Panc1 (cell line): ENCODE measurements around the gene MEGF10.

Source experiments
- POLR2AphosphoS5 ChIP-seq: IDR thresholded peaks from 2 replicates; pipeline ENCODE4 v1.6.1; 2012; ENCODE audit warnings: mild to moderate bottlenecking, low read depth, low read length, moderate library complexity
- TF ChIP-seq, protein P1 (sequence below): fragments of 450-650 bp; IDR thresholded peaks from 2 replicates; pipeline ENCODE4 v1.5.1; 2017; ENCODE audit warnings: mild to moderate bottlenecking
- TF ChIP-seq, protein P2 (sequence below), 2 experiments: IDR thresholded peaks; 2 replicates each; pipeline ENCODE4 v1.6.1; 2011 to 2012; ENCODE audit warnings: low read depth in 2 of 2, control low read depth in 1 of 2, low read length in 1 of 2, mild to moderate bottlenecking in 1 of 2, moderate library complexity in 1 of 2; ENCODE audit not compliant: insufficient read depth in 1 of 2

DNA sequence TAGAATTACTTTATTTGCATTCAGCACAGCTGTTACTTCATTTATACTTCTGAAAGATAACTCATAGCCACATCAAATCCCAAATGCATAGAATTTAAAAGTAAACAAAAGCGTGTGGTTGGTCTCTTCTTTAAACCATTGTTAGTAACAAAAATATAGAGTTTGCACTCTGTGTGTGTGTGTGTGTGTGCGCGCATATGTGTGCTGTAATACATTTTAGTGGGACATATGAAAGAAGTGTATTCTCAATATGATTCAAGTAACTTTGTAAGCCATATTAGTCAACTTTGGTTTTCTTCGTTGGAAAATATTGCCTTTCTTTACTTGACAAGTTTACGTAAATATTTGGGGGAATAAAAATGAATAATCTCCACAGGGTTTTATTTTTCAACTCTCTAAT, 120.8 kb downstream of the MEGF10 start:
- TF ChIP-seq, protein P1, sequence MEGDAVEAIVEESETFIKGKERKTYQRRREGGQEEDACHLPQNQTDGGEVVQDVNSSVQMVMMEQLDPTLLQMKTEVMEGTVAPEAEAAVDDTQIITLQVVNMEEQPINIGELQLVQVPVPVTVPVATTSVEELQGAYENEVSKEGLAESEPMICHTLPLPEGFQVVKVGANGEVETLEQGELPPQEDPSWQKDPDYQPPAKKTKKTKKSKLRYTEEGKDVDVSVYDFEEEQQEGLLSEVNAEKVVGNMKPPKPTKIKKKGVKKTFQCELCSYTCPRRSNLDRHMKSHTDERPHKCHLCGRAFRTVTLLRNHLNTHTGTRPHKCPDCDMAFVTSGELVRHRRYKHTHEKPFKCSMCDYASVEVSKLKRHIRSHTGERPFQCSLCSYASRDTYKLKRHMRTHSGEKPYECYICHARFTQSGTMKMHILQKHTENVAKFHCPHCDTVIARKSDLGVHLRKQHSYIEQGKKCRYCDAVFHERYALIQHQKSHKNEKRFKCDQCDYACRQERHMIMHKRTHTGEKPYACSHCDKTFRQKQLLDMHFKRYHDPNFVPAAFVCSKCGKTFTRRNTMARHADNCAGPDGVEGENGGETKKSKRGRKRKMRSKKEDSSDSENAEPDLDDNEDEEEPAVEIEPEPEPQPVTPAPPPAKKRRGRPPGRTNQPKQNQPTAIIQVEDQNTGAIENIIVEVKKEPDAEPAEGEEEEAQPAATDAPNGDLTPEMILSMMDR: no peak
- no peak for TF ChIP-seq POLR2AphosphoS5
- TF ChIP-seq, protein P2, sequence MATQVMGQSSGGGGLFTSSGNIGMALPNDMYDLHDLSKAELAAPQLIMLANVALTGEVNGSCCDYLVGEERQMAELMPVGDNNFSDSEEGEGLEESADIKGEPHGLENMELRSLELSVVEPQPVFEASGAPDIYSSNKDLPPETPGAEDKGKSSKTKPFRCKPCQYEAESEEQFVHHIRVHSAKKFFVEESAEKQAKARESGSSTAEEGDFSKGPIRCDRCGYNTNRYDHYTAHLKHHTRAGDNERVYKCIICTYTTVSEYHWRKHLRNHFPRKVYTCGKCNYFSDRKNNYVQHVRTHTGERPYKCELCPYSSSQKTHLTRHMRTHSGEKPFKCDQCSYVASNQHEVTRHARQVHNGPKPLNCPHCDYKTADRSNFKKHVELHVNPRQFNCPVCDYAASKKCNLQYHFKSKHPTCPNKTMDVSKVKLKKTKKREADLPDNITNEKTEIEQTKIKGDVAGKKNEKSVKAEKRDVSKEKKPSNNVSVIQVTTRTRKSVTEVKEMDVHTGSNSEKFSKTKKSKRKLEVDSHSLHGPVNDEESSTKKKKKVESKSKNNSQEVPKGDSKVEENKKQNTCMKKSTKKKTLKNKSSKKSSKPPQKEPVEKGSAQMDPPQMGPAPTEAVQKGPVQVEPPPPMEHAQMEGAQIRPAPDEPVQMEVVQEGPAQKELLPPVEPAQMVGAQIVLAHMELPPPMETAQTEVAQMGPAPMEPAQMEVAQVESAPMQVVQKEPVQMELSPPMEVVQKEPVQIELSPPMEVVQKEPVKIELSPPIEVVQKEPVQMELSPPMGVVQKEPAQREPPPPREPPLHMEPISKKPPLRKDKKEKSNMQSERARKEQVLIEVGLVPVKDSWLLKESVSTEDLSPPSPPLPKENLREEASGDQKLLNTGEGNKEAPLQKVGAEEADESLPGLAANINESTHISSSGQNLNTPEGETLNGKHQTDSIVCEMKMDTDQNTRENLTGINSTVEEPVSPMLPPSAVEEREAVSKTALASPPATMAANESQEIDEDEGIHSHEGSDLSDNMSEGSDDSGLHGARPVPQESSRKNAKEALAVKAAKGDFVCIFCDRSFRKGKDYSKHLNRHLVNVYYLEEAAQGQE (IDR thresholded peaks at IDR 0.05; ENCODE audit: insufficient read depth in 1 of 2, low read depth in 2 of 2, low read length in 1 of 2): no peak
